CD14-positive monocyte (primary cell): ENCODE measurements around the gene PRRG4. TPM values are rescaled to one million over a fixed set of nuclear protein-coding genes. Genes with fewer than 3 reads are reported as not detected.

Experiments used
- DNase-seq, 3 donors: peaks; one replicate each; pipeline ENCODE4 v3.0.0-alpha.2; 2011 to 2022
- H2AFZ ChIP-seq: 2 replicates; pipeline ENCODE4 v1.6.0; 2012; ENCODE audit warnings: mild to moderate bottlenecking, low read depth, low read length, inconsistent platforms; ENCODE audit not compliant: insufficient read depth, poor library complexity, severe bottlenecking
- H3K27ac ChIP-seq, 2 donors: 1 replicate in 1 of 2; 2 replicates in 1 of 2; pipeline ENCODE4 v1.5.1; 2012 to 2013; ENCODE audit warnings: low read length in 2 of 2, control low read depth in 1 of 2, inconsistent platforms in 1 of 2, low read depth in 1 of 2, mild to moderate bottlenecking in 1 of 2
- H3K27me3 ChIP-seq, 2 donors: one replicate each; pipeline versions ENCODE4 v1.6.0 to v1.6.1; 2011 to 2013; ENCODE audit warnings: low read length in 2 of 2; ENCODE audit not compliant: control insufficient read depth in 2 of 2, insufficient read depth in 2 of 2
- H3K36me3 ChIP-seq, 2 donors: replicated peaks in 1 of 2; 1 replicate in 1 of 2; 2 replicates in 1 of 2; pipeline versions ENCODE4 v1.5.1 to v1.6.1; 2012 to 2013; ENCODE audit warnings: low read length in 2 of 2, control low read depth in 1 of 2, inconsistent platforms in 1 of 2, mild to moderate bottlenecking in 1 of 2; ENCODE audit not compliant: insufficient read depth in 2 of 2, control insufficient read depth in 1 of 2
- H3K4me1 ChIP-seq, 2 donors: 1 replicate in 1 of 2; 2 replicates in 1 of 2; pipeline versions ENCODE4 v1.5.1 to v1.6.1; 2012 to 2013; ENCODE audit warnings: low read length in 2 of 2, control low read depth in 1 of 2, inconsistent platforms in 1 of 2, mild to moderate bottlenecking in 1 of 2, moderate library complexity in 1 of 2; ENCODE audit not compliant: insufficient read depth in 2 of 2, control insufficient read depth in 1 of 2
- H3K4me2 ChIP-seq: replicated peaks from 2 replicates; pipeline ENCODE3; 2012; ENCODE audit warnings: low read length, moderate library complexity, mild to moderate bottlenecking; ENCODE audit not compliant: poor library complexity, severe bottlenecking; ENCODE audit errors: extremely low read depth
- H3K4me3 ChIP-seq, 3 experiments: fragments of 200-600 bp in 1 of 3; sonication (generic) in 1 of 3; replicated peaks in 1 of 3; 1 replicate in 2 of 3; 2 replicates in 1 of 3; pipeline ENCODE4 v1.5.1; 2011 to 2013; ENCODE audit warnings: low read length in 3 of 3, mild to moderate bottlenecking in 3 of 3, control low read depth in 2 of 3, low read depth in 2 of 3, inconsistent platforms in 1 of 3, moderate library complexity in 1 of 3
- H3K79me2 ChIP-seq: 2 replicates; pipeline ENCODE4 v1.6.0; 2012; ENCODE audit warnings: mild to moderate bottlenecking, control low read depth, inconsistent platforms, low read length, moderate library complexity; ENCODE audit not compliant: insufficient read depth
- H3K9ac ChIP-seq: 2 replicates; pipeline ENCODE4 v1.6.0; 2017; ENCODE audit warnings: low read length, mild to moderate bottlenecking; ENCODE audit not compliant: insufficient read depth, poor library complexity, severe bottlenecking
- H3K9me3 ChIP-seq, 2 donors: replicated peaks in 1 of 2; 1 replicate in 1 of 2; 2 replicates in 1 of 2; pipeline versions ENCODE4 v1.5.1 to v1.6.1; 2012 to 2013; ENCODE audit warnings: low read length in 2 of 2, control low read depth in 1 of 2; ENCODE audit not compliant: control insufficient read depth in 1 of 2, insufficient read depth in 1 of 2
- H4K20me1 ChIP-seq: 2 replicates; pipeline ENCODE4 v1.6.0; 2012; ENCODE audit warnings: mild to moderate bottlenecking, low read length, control low read depth, moderate library complexity; ENCODE audit not compliant: insufficient read depth
- H3K27ac Mint-ChIP-seq, 7 donors: one replicate each; pipeline ENCODE4 v1.8.0; 2020; ENCODE audit warnings: mild to moderate bottlenecking in 7 of 7, mixed read lengths in 7 of 7, moderate library complexity in 6 of 7, inconsistent platforms in 2 of 7
- H3K27me3 Mint-ChIP-seq, 3 donors: one replicate each; pipeline ENCODE4 v1.8.0; 2021 to 2022; ENCODE audit warnings: low read depth in 3 of 3, mild to moderate bottlenecking in 3 of 3, mixed read lengths in 3 of 3, moderate library complexity in 3 of 3, inconsistent platforms in 1 of 3
- H3K36me3 Mint-ChIP-seq, 2 donors: one replicate each; pipeline ENCODE4 v1.8.0; 2020; ENCODE audit warnings: mixed read lengths in 2 of 2, inconsistent platforms in 1 of 2, mild to moderate bottlenecking in 1 of 2
- H3K4me1 Mint-ChIP-seq: one replicate; pipeline ENCODE4 v1.8.0; 2020; ENCODE audit warnings: mild to moderate bottlenecking, mixed read lengths
- H3K4me3 Mint-ChIP-seq, 2 donors: one replicate each; pipeline ENCODE4 v1.8.0; 2020; ENCODE audit warnings: mild to moderate bottlenecking in 2 of 2, mixed read lengths in 2 of 2, moderate library complexity in 1 of 2
- H3K9me3 Mint-ChIP-seq, 7 donors: one replicate each; pipeline ENCODE4 v1.8.0; 2020 to 2022; ENCODE audit warnings: mixed read lengths in 7 of 7, mild to moderate bottlenecking in 6 of 7, moderate library complexity in 6 of 7, inconsistent platforms in 2 of 7
- WGBS: methylation state at CpG from one replicate; pipeline ENCODE4 v1.1.5; 2013; ENCODE audit warnings: missing lambda C conversion rate; ENCODE audit not compliant: insufficient coverage; 5-methylcytosine and 5-hydroxymethylcytosine counted together
- intact Hi-C, 2 donors: fragments of 100-400 bp; cut with micrococcal nuclease; formaldehyde crosslinking; loops; one replicate each; pipeline versions ENCODE4 v1.15.0 to v1.15.1; 2023
- polyA plus RNA-seq, 3 donors: library from polyadenylated mRNA; depleted of rRNA in 1 of 3; unstranded in 2 of 3; stranded (reverse) in 1 of 3; fragments of 300-500 nt in 2 of 3; fragments of >200 nt in 1 of 3; fragmentation: Illumina TruSeq in 2 of 3; gene quantifications; 1 replicate in 2 of 3; 2 replicates in 1 of 3; pipeline ENCODE4 v1.2.3, GENCODE V29; 2012 to 2021
- TF ChIP-seq, protein P1 (sequence below): fragments of 200-600 bp; IDR thresholded peaks from one replicate; pipeline ENCODE4 v1.8.0; 2022; ENCODE audit warnings: antibody characterized with exemption, mild to moderate bottlenecking

The PRRG4 gene
- polyA plus RNA-seq, 3 donors = 3.5 to 9.9 (median 8.7) TPM

DNA sequence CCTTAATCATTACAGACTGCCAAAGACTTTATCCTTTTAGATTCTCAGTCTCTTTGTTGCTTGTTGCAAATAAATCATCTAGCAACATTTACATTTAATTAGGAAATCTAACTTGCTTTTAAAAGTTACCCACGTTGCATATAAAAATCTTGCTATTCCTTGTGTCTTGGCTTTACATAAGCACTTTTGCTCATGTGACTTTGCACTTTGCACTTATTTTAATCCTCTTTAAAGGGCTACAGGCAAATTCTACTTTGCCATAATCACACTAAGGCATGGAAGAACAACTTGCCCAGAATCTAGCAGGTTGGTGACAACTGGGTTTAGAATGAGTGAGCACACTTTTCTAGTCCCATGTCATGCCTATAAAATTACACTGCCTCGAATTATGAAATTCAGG is 25.9 kb downstream of the PRRG4 start:
- intact Hi-C loops = no loop called here
- WGBS = 50% methylated on average over 1 of the region's 2 CpGs
- H3K36me3 ChIP-seq = peaks cover 15 to 43% of the 10 kb centered on the region in 2 donors
- H3K27ac Mint-ChIP-seq = no peak overlapping the region
- H3K4me3 ChIP-seq = no peak overlapping the region
- TF ChIP-seq, protein P1, sequence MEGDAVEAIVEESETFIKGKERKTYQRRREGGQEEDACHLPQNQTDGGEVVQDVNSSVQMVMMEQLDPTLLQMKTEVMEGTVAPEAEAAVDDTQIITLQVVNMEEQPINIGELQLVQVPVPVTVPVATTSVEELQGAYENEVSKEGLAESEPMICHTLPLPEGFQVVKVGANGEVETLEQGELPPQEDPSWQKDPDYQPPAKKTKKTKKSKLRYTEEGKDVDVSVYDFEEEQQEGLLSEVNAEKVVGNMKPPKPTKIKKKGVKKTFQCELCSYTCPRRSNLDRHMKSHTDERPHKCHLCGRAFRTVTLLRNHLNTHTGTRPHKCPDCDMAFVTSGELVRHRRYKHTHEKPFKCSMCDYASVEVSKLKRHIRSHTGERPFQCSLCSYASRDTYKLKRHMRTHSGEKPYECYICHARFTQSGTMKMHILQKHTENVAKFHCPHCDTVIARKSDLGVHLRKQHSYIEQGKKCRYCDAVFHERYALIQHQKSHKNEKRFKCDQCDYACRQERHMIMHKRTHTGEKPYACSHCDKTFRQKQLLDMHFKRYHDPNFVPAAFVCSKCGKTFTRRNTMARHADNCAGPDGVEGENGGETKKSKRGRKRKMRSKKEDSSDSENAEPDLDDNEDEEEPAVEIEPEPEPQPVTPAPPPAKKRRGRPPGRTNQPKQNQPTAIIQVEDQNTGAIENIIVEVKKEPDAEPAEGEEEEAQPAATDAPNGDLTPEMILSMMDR = no peak
- H4K20me1 ChIP-seq = no peaks in the 10 kb centered on the region
- H3K9ac ChIP-seq = no peak overlapping the region
- peaks cover 26% of the 10 kb centered on the region for H3K79me2 ChIP-seq
- no peaks in the 10 kb centered on the region for H3K9me3 Mint-ChIP-seq
- no peak overlapping the region for H3K27ac ChIP-seq
- H3K27me3 Mint-ChIP-seq = no peaks in the 10 kb centered on the region
- no peak overlapping the region for H3K4me3 Mint-ChIP-seq
- H3K4me1 Mint-ChIP-seq = peaks cover 18% of the 10 kb centered on the region
- no peaks in the 10 kb centered on the region for H3K27me3 ChIP-seq
- no peak for DNase-seq
- peaks cover 17 to 21% of the 10 kb centered on the region in 2 donors for H3K4me1 ChIP-seq
- H3K9me3 ChIP-seq = no peaks in the 10 kb centered on the region
- no peak overlapping the region for H3K4me2 ChIP-seq
- no peak overlapping the region for H2AFZ ChIP-seq
- peaks cover 19 to 37% of the 10 kb centered on the region in 2 donors for H3K36me3 Mint-ChIP-seq

DNA sequence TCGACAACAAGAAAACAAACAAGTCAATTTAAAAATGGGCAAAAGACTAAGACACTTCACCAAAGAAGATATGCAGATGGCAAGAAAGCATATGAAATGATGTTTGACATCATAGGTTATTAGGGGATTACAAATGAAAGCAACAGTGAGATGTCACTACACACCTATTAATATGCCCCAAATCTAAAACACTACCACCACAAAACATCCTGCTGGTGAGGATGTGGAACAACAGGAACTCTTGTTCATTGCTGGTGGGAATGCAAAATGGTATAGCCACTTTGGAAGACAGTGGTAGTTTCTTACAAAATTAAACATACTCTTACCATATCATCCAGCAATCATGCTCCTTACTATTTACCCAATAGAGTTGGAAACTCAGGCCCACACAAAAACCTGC is 29.0 kb downstream of the PRRG4 start:
- Mint-ChIP-seq H3K4me1 (no peaks in the 10 kb centered on the region), H3K27me3 (peaks cover 0 to 1% (median 0%) of the 10 kb centered on the region in 3 donors), H3K36me3 (peaks cover 18 to 30% of the 10 kb centered on the region in 2 donors), H3K27ac (peak overlapping the region in 1 of 7 donors; percentile 58), H3K4me3 (no peak overlapping the region), H3K9me3 (no peaks in the 10 kb centered on the region)
- H3K9ac ChIP-seq = no peak overlapping the region
- peaks cover 15 to 35% of the 10 kb centered on the region in 2 donors for H3K36me3 ChIP-seq
- H3K4me1 ChIP-seq = no peaks in the 10 kb centered on the region
- TF ChIP-seq, protein P1 = peak; percentile 21
- no peaks in the 10 kb centered on the region for H4K20me1 ChIP-seq
- H3K79me2 ChIP-seq = peaks cover 2% of the 10 kb centered on the region
- no peak overlapping the region for H3K27ac ChIP-seq
- H2AFZ ChIP-seq = no peak overlapping the region
- no peak overlapping the region for H3K4me3 ChIP-seq
- no peak overlapping the region for H3K4me2 ChIP-seq
- H3K9me3 ChIP-seq = no peaks in the 10 kb centered on the region
- intact Hi-C loops = no loop called here
- no peak for DNase-seq
- no CpG with 5 or more reads among the region's 1 CpG for WGBS
- H3K27me3 ChIP-seq = no peaks in the 10 kb centered on the region
